ENCODE data around the gene KRT35.

DNA sequence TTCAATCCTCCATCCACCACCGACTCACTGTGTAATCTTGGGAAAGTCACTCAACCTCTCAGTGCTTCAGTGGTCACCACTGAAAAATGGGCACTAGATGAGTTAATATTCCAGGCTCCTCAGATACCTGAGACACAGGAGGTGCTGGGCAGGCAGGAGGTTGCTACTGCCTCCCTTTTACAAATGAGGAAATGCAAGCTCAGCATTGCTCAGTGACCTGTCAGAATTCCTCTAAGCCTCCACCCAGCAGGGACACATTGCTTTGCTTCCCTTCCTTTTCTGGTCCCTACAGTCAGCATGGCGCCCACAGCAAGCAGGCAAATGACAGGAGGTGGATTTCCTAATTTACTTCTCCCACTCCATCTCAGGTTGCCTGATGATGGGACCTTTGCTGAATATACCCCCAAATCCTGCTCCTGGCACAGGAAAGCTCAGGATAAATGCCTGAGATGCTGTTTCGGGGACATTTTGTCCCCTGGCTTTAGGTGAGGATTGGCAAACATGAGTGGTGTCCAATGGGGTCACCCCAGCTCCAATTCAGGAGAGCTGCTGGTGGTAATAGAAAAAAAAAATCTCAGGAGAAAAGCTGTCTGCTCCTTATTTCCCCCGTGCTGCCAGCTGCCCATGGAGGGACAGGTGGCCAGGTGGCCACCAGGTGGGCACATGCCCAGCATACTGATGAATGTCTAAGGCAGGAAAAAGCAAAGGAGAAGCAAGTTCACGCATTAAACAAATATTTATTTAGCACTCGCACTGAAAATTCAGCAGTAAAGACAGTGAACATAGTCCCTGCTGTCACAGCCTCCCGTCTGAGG, 29.5 kb upstream of the KRT35 start:
- TF ChIP-seq CTCF (IDR thresholded peaks at IDR 0.05; ENCODE audit: low read depth, low read length, missing input control) (no peak), RAD21 (IDR thresholded peaks at IDR 0.05) (no peak), YY1 (IDR thresholded peaks at IDR 0.05) (no peak), GABPA (IDR thresholded peaks at IDR 0.05 in 1 of 2, conservative IDR thresholded peaks at IDR 0.05 in 1 of 2) (no peak), FOXA1 (IDR thresholded peaks at IDR 0.05) (no peak)
- TF ChIP-seq, protein P1, sequence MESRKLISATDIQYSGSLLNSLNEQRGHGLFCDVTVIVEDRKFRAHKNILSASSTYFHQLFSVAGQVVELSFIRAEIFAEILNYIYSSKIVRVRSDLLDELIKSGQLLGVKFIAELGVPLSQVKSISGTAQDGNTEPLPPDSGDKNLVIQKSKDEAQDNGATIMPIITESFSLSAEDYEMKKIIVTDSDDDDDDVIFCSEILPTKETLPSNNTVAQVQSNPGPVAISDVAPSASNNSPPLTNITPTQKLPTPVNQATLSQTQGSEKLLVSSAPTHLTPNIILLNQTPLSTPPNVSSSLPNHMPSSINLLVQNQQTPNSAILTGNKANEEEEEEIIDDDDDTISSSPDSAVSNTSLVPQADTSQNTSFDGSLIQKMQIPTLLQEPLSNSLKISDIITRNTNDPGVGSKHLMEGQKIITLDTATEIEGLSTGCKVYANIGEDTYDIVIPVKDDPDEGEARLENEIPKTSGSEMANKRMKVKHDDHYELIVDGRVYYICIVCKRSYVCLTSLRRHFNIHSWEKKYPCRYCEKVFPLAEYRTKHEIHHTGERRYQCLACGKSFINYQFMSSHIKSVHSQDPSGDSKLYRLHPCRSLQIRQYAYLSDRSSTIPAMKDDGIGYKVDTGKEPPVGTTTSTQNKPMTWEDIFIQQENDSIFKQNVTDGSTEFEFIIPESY (IDR thresholded peaks at IDR 0.05), result no peak
- TF ChIP-seq, protein P2, sequence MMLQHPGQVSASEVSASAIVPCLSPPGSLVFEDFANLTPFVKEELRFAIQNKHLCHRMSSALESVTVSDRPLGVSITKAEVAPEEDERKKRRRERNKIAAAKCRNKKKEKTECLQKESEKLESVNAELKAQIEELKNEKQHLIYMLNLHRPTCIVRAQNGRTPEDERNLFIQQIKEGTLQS (IDR thresholded peaks at IDR 0.05), result no peak
